SK-N-SH (cell line): ENCODE measurements around the gene THAP8.

Source experiments
- EZH2phosphoT487 ChIP-seq: fragments of 200-600 bp; sonication (generic); IDR thresholded peaks from 2 replicates; pipeline ENCODE4 v1.6.1; 2017; ENCODE audit warnings: low read depth, mixed run types, mild to moderate bottlenecking, antibody characterized with exemption, moderate library complexity, borderline replicate concordance
- SMC3 ChIP-seq: IDR thresholded peaks from 2 replicates; pipeline ENCODE4 v1.6.1; 2012; ENCODE audit warnings: low read depth, low read length, improper control_type of control experiment

DNA sequence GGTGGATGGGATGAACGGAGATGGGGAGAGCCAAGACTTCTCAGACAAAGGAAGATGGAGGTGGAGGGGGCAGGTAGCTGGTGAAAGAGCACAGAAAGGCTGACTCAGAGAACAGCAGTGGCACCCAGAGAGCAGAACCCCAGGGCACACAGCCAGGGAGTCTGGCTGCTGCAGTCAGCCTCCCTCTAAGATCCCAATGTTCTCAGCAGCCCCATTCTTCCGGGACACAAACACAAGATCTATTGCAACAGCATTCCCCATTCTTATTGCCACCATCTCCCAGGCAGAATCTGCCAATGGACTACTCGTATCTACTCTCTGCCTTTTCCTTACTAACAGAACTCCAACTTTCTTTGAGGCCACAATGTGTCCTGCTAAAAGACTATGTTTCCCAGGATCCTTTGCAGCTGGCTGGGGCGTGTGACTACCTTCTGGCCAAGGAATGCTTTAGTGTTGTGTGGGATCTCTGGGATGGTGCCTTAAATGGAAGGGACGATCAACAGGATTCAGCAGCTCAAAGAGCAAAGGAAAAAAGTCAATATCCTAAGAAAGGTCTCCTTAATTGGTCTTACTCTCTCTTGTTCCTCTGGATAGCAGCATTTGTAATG, 7.5 kb downstream of the THAP8 start:
- TF ChIP-seq EZH2phosphoT487 (no peak), SMC3 (no peak)
